K562 (cell line): ENCODE results near the gene OCA2.

Experiments
- DMBX1 ChIP-seq: fragments of 250-450 bp; sonication (Bioruptor Pico); IDR thresholded peaks from 2 replicates; pipeline ENCODE4 v1.8.0; 2022; ENCODE audit warnings: inconsistent platforms, mild to moderate bottlenecking, moderate library complexity, borderline replicate concordance
- EGR1 ChIP-seq: fragments of 450-650 bp; conservative IDR thresholded peaks from 2 replicates; pipeline ENCODE4 v1.6.1; 2017; ENCODE audit warnings: mild to moderate bottlenecking
- HCFC1 ChIP-seq: IDR thresholded peaks from 2 replicates; pipeline ENCODE4 v1.6.1; 2012; ENCODE audit warnings: low read depth, low read length, improper control_type of control experiment
- MXI1 ChIP-seq: IDR thresholded peaks from 2 replicates; pipeline ENCODE4 v1.6.1; 2011; ENCODE audit warnings: low read depth, mild to moderate bottlenecking, improper control_type of control experiment, low read length
- POLR2AphosphoS5 ChIP-seq: IDR thresholded peaks from 2 replicates; pipeline ENCODE4 v1.6.1; 2011; ENCODE audit warnings: mild to moderate bottlenecking, low read depth, low read length, moderate library complexity; ENCODE audit not compliant: control insufficient read depth, insufficient read depth
- PURB ChIP-seq: sonication (generic); formaldehyde crosslinking; IDR thresholded peaks from 2 replicates; pipeline ENCODE4 v1.9.0; 2021; ENCODE audit warnings: low read depth, mild to moderate bottlenecking, missing genetic modification reagents
- SIN3B ChIP-seq: fragments of 450-650 bp; IDR thresholded peaks from 2 replicates; pipeline ENCODE4 v1.6.1; 2017; ENCODE audit warnings: low read depth, mild to moderate bottlenecking, moderate library complexity
- STAT5A ChIP-seq: IDR thresholded peaks from 2 replicates; pipeline ENCODE4 v1.6.1; 2012; ENCODE audit warnings: low read length, inconsistent platforms, borderline replicate concordance
- TBP ChIP-seq: optimal IDR thresholded peaks from 2 replicates; pipeline ENCODE3; 2011; ENCODE audit warnings: low read depth, low read length, improper control_type of control experiment
- TF ChIP-seq, protein P1 (sequence below), 3 experiments: IDR thresholded peaks in 2 of 3; conservative IDR thresholded peaks in 1 of 3; 2 replicates each; pipeline ENCODE4 v1.5.1; 2011 to 2012; ENCODE audit warnings: low read length in 3 of 3, mild to moderate bottlenecking in 3 of 3, control low read depth in 2 of 3, improper control_type of control experiment in 1 of 3, inconsistent platforms in 1 of 3, low read depth in 1 of 3, mixed read lengths in 1 of 3, moderate library complexity in 1 of 3; ENCODE audit not compliant: insufficient read depth in 2 of 3
- TF ChIP-seq, protein P2 (sequence below): fragments of 250-450 bp; sonication (Bioruptor Pico); IDR thresholded peaks from 2 replicates; pipeline ENCODE4 v1.5.0; 2022; ENCODE audit warnings: mild to moderate bottlenecking

DNA sequence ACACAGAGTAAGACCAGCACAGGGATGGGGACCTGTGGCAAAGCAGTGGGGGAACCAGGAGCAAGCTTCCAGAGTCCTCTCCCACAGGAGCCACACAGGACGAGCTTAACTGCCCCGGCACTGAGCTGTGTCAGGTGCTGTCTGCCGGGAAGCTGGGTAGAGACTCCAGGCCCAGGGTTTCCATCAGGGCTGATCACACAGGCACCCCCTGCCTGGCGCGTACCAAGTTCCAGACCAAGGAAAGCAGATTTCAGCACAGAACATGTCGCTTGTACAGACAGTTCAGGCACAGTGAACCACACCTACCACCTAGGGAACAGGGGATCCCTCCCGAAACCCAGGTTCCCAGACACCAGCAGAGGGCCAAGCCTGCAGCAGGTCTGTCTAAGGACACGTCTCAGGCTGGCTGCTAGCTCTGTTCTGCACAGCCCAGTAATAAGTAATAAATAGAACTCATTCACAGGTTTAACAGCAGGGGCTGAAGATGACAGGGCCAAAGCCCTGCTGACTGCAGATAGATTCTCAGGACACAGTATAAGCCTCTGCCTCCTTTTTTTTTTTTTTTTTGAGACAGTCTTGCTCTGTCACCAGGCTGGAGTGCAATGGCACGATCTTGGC, 30.2 kb upstream of the OCA2 start:
- TF ChIP-seq, protein P1, sequence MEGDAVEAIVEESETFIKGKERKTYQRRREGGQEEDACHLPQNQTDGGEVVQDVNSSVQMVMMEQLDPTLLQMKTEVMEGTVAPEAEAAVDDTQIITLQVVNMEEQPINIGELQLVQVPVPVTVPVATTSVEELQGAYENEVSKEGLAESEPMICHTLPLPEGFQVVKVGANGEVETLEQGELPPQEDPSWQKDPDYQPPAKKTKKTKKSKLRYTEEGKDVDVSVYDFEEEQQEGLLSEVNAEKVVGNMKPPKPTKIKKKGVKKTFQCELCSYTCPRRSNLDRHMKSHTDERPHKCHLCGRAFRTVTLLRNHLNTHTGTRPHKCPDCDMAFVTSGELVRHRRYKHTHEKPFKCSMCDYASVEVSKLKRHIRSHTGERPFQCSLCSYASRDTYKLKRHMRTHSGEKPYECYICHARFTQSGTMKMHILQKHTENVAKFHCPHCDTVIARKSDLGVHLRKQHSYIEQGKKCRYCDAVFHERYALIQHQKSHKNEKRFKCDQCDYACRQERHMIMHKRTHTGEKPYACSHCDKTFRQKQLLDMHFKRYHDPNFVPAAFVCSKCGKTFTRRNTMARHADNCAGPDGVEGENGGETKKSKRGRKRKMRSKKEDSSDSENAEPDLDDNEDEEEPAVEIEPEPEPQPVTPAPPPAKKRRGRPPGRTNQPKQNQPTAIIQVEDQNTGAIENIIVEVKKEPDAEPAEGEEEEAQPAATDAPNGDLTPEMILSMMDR (IDR thresholded peaks at IDR 0.05 in 2 of 3, conservative IDR thresholded peaks at IDR 0.05 in 1 of 3; ENCODE audit: insufficient read depth in 2 of 3, low read depth in 1 of 3, low read length in 3 of 3), result no peak
- TF ChIP-seq, protein P2, sequence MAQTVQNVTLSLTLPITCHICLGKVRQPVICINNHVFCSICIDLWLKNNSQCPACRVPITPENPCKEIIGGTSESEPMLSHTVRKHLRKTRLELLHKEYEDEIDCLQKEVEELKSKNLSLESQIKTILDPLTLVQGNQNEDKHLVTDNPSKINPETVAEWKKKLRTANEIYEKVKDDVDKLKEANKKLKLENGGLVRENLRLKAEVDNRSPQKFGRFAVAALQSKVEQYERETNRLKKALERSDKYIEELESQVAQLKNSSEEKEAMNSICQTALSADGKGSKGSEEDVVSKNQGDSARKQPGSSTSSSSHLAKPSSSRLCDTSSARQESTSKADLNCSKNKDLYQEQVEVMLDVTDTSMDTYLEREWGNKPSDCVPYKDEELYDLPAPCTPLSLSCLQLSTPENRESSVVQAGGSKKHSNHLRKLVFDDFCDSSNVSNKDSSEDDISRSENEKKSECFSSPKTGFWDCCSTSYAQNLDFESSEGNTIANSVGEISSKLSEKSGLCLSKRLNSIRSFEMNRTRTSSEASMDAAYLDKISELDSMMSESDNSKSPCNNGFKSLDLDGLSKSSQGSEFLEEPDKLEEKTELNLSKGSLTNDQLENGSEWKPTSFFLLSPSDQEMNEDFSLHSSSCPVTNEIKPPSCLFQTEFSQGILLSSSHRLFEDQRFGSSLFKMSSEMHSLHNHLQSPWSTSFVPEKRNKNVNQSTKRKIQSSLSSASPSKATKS (CRISPR knock-in tag), result no peak
- TF ChIP-seq TBP (no peak), HCFC1 (no peak), EGR1 (no peak), STAT5A (no peak), MXI1 (no peak), POLR2AphosphoS5 (no peak), PURB (CRISPR knock-in tag) (no peak), SIN3B (no peak), DMBX1 (CRISPR knock-in tag) (no peak)
